GM06990 (cell line): ENCODE measurements around the gene GALNS.

Source experiments
- DNase-seq: peaks from one replicate; pipeline ENCODE4 v3.0.0-alpha.2; 2011; ENCODE audit not compliant: insufficient read length; ENCODE audit errors: extremely low read depth
- H3K27me3 ChIP-seq: replicated peaks from 2 replicates; pipeline ENCODE4 v1.6.0; 2011; ENCODE audit warnings: low read length; ENCODE audit not compliant: control insufficient read depth, insufficient read depth
- H3K36me3 ChIP-seq: 2 replicates; pipeline ENCODE4 v1.5.1; 2011; ENCODE audit warnings: low read length; ENCODE audit not compliant: control insufficient read depth, insufficient read depth
- H3K4me3 ChIP-seq: replicated peaks from 2 replicates; pipeline ENCODE4 v1.5.1; 2011; ENCODE audit warnings: low read depth, mild to moderate bottlenecking, control low read depth, low read length
- TF ChIP-seq, protein P1 (sequence below): IDR thresholded peaks from 2 replicates; pipeline ENCODE4 v1.5.1; 2011; ENCODE audit warnings: low read length, control low read depth, mild to moderate bottlenecking, inconsistent platforms; ENCODE audit not compliant: insufficient read depth, poor library complexity, severe bottlenecking

The GALNS gene

DNA sequence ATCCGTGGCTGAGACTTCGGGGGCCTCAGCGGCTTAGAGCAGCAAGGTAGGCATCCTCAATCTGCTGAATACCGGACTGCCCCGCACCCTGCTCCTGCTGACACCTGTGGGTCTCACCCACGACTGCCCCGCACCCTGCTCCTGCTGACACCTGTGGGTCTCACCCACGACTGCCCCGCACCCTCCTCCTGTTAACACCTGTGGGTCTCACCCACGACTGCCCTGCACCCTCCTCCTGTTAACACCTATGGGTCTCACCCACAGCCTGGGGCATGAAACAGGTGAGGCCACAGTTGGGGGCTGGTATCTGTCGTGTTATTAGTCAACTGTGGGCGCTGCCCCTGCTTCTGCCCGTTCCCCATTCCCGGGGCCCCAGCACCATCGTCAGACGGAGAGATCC, 46.0 kb upstream of the GALNS start:
- H3K36me3 ChIP-seq = peaks cover 8% of the 10 kb centered on the region
- no peak for DNase-seq
- H3K4me3 ChIP-seq = no peak overlapping the region
- TF ChIP-seq, protein P1, sequence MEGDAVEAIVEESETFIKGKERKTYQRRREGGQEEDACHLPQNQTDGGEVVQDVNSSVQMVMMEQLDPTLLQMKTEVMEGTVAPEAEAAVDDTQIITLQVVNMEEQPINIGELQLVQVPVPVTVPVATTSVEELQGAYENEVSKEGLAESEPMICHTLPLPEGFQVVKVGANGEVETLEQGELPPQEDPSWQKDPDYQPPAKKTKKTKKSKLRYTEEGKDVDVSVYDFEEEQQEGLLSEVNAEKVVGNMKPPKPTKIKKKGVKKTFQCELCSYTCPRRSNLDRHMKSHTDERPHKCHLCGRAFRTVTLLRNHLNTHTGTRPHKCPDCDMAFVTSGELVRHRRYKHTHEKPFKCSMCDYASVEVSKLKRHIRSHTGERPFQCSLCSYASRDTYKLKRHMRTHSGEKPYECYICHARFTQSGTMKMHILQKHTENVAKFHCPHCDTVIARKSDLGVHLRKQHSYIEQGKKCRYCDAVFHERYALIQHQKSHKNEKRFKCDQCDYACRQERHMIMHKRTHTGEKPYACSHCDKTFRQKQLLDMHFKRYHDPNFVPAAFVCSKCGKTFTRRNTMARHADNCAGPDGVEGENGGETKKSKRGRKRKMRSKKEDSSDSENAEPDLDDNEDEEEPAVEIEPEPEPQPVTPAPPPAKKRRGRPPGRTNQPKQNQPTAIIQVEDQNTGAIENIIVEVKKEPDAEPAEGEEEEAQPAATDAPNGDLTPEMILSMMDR = no peak
- no peaks in the 10 kb centered on the region for H3K27me3 ChIP-seq

DNA sequence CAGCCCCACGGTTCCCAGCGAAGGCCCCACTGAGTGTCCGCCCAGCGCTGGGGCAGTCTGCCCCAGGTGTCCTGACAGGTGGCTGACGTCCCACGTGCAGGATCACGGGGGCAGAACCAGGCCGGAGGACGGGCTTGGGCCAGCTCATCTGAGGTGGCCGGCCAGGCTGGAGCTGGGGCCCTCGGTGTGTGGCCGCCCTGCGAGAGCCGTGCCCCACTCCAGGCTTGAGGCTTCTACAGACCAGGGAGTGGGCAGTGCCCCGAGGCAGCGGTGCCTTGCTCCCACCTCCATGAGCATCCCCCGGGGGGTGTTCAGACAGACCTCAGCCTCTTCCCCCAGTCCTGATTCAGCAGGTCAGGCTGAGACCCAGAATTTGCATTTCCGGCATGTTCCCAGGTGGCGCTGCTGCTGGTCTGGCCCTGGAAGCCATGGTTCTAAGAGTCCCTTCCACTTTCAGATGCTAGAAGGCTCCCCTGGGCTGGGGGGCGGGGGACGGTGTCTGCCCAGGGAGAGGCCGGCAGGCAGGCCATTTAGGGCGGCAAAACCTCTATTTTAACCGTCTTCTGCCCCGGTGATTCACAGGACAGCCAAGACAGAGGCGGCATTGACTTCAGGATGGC, 45.1 kb upstream of the GALNS start:
- Histone ChIP-seq H3K4me3 (no peak overlapping the region), H3K36me3 (peaks cover 11% of the 10 kb centered on the region), H3K27me3 (no peaks in the 10 kb centered on the region)
- DNase-seq = no peak
- TF ChIP-seq, protein P1 = no peak

DNA sequence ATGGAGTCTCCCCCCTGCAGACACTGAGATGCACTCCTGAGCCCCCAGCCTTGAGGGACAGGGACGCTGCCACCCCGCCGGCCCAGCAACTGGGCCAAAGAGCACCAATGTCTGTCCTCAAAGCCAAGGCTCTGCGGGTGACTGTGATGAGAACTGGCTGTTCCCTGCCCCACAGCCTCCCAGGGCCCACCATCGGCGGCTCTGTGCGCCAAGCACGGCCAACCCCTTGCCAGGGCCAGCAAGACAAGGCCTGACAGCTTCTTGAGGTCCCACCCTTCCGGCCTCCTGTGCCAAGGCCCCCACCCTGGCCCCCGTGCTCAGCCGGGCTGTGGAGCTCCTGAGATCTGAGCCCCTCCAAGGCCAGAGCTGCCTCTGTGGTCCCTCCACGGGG, 43.9 kb upstream of the GALNS start:
- no peaks in the 10 kb centered on the region for H3K27me3 ChIP-seq
- H3K4me3 ChIP-seq = no peak overlapping the region
- TF ChIP-seq, protein P1 = no peak
- no peak for DNase-seq
- peaks cover 17% of the 10 kb centered on the region for H3K36me3 ChIP-seq

DNA sequence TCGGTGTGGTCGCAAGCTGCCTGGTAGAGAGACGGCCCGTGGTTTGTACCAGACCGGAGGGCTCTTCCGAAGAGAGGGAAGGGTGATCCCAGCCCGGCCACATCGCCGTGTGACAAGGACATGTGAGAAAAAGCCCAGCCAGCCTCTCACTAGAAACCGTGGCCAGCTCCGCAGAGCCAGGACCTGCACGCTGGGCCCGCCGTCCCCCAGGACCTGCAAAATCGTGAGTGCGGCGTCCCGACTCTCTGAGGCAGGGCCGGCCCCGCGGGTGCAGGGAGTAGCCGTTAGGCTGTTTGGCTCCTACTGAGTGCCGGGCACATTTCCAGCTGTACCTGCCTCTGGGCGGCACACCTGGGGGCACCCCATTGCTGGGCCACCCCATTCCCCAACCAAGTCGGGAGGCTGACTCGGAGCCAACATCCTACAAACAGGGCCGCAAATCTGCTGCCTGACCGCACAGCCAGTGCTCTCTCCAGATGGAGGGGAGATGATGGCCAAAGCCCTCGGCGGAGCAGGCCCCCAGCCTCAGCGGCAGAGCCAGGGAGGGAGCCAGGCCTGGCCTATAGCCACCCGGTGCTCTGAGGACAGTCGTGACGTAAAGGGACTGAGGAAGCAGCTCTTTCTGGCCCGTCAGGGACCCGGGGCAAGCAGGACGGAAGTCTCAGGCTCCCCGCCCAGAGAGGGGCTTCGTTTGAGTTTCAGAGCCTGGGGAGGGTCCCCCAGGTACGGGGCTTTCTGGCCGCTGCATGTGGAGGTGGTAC, 43.3 kb upstream of the GALNS start:
- DNase-seq = no peak
- Histone ChIP-seq H3K4me3 (no peak overlapping the region), H3K36me3 (peaks cover 18% of the 10 kb centered on the region), H3K27me3 (no peaks in the 10 kb centered on the region)
- TF ChIP-seq, protein P1 = no peak

DNA sequence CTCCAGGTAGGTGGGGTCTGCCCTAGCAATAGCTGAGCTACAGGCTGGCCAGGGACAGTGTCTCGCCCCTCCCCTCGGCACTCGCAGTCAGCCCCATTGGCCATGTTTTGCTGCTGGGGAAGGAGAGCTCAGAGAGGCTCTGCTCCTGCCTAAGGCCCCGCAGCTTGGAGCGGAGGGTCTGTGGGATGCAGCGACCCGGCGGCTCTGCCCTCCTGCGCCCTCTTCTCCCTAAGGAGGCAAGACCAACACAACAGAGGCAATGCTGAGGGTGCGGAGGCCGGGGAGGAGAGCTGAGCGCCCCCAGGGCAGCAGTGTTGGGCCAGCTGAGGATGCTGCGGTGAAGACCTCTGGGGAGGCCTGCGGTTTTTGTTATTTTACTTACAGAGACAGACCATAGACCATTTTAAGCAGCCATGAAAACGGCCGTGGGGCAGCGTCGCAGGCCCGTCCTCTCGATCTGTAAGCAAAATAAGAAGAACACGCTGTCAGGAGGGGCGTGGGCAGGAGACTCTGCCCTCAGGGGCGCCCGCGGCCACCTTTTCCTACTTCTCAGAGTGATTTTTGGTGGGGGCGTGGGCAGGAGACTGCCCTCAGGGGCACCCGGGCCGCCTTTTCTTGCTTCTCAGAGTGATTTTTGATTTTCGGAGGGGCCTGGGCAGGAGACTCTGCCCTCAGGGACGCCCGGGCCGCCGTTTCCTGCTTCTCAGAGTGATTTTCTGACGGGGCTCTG, 41.1 kb upstream of the GALNS start:
- TF ChIP-seq, protein P1 = no peak
- H3K4me3 ChIP-seq = no peak overlapping the region
- DNase-seq = no peak
- H3K27me3 ChIP-seq = no peaks in the 10 kb centered on the region
- peaks cover 18% of the 10 kb centered on the region for H3K36me3 ChIP-seq
